SK-MEL-5 (cell line): Measurements from ENCODE around the gene EMP2. TPM values are rescaled to one million over a fixed set of nuclear protein-coding genes. Genes with fewer than 3 reads are reported as not detected.
"Not testable (repeated sequence)": the region's sequence is repeated elsewhere in the genome, so short reads cannot be mapped to it uniquely, and the experiment has no call there.

Experiments
- DNase-seq: peaks from one replicate; pipeline ENCODE4 v3.0.0-alpha.2; 2016; ENCODE audit warnings: low read depth, low spot score
- in situ Hi-C: cut with HindIII; loops from 2 replicates; pipeline ENCODE4 v1.10.0; 2016; ENCODE audit warnings: low sequenced_read_pairs, high pct_unique_total_duplicates, low pct_unique_long_range_greater_than_20kb
- total RNA-seq: library from RNA; depleted of rRNA; stranded (reverse); fragments of >200 nt; shearing (Covaris generic); gene quantifications from 2 replicates; pipeline ENCODE4 v1.2.3, GENCODE V29; 2014

Gene EMP2
- total RNA-seq, 1 experiment from 2014 or later = 61.6 TPM

DNA sequence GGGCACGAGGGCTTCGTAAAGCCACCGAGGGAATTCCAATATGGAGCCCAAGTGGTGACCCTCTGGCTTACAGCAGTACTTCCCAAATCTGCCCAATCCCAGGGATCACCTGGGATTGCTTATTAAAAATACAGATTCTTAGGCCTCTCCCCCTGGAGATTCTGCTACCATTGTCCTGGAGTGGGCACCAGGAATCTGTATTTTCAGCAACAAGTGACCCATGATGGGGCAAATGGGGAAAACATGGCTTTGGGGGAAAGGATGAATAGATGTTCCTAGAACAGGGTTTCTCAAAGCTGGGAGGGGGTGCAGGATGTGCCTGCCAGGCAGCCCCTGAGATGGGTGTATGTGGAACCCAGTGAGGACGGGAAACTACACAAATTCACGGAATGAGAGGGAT lies 40.6 kb downstream of the EMP2 start:
- DNase-seq = no peak
- in situ Hi-C loops = no loop called here

DNA sequence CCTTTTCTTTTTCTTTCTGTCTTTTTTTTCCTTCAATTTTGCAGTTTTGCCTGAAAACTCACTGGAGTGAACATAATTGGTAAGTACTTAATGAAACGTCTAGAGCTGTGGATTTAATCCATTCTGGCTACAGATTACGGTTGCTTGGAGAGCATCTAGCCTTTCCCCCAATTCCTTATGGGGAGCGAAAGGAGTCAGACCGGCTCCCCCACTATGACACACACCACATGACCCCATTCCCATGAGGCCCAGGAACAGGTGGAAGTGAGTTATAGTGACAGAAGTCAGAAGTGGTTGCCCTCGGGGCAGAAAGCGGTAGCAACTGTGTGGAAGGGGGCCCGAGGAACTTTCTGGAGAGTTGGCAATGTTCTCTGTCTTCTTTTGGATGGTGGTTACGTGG lies 41.2 kb downstream of the EMP2 start:
- in situ Hi-C loops = no loop called here
- DNase-seq = no peak

DNA sequence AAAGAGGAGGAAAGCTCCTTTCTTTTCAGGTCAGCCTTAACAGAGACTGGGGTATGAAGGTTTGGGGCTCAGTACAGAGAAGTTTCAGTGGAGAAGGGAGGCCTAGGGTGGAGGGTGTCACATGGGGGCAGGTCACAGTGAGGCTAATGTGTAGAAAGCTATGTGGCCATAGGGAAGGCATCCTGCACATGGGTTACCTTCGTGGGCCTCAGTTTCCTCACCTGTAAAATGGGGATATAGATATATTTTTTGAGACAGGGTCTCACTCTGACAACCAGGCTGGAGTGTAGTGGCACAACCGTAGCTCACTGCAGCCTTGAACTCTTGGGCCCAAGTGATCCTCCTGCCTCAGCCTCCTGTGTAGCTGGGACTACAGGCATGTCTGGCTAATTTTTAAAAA lies 41.8 kb downstream of the EMP2 start:
- DNase-seq = no peak
- in situ Hi-C loops = no loop called here

DNA sequence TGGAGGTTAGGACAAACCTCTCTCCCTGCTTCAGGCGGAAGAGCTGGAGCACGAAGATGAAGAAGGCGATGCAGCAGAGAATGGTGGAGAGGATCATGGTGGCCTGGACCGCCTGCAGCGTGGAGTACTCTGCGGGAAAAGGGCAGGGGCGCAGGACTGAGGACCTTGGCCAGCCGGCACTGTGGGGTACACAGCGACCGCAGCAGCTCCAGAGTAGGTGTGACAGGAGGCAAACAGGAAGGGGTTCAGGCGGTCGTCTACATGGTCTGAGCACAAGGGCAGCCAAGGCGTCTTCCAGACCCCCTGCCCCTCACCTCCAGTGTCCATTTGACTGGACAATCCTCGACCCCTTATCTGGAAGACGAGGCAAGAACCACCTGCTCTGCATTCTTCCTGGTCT lies 42.5 kb downstream of the EMP2 start:
- DNase-seq = no peak
- in situ Hi-C loops = no loop called here

DNA sequence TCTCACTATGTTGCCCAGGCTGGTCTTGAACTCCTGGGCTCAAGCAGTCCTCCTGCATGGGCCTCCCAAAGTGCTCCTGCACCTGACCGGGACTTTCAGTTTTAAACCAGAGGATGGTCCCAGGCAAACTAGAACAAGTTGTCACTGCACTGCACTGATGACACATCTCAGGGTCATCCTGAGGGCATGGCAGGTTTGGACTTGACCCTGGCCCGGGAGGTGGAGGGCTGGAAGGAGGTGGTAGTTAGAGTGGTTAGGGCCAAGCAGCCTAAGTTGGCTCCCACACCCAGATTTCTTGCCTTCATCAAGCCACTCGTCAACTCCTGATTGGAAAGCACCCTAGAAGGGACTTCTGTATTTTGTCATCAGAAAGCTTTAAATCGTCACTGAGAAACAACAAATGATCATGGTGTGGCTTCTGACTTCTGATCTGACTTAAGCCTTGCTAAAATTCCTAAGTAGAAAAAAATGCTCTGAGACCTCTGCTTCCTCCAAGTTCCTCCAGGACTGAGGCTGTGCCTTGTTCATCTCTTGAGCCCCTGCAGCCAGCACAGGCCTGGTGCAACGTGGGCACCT lies 43.5 kb downstream of the EMP2 start:
- DNase-seq = no peak
- in situ Hi-C loops = no loop called here

DNA sequence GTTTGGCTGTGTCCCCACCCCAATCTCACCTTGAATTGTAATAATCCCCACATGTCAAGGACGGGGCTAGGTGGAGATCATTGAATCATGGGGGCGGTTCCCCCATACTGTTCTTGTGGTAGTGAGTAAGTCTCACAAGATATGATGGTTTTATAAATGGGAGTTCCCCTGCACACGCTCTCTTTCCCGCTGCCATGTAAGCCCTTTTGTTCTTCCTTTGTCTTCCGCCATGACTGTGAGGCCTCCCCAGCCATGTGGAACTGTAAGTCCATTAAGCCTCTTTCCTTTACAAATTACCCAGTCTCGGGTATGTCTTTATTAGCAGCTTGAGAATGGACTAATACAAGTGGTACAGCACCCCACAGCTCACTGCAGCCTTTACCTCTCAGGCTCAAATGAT lies 44.1 kb downstream of the EMP2 start:
- DNase-seq, in situ Hi-C loops: not testable (repeated sequence)

DNA sequence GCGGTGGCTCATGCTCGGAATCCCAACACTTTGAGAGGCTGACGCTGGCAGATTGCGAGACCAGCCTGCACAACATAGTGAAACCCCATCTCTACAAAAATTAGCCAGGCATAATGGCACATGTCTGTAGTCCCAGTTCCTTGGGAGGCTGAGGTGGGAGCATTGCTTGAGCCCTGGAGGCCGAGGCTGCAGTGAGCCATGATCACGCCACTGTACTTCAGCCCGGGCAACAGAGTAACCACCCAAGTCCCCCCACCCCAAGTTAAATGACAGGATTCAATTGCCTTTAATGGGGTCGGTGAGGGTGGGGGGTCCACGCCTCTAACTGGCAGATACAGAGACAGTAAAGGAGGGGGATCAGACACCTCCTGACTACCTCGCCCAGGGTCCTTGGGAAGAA lies 44.9 kb downstream of the EMP2 start:
- in situ Hi-C loops = no loop called here
- no peak for DNase-seq

DNA sequence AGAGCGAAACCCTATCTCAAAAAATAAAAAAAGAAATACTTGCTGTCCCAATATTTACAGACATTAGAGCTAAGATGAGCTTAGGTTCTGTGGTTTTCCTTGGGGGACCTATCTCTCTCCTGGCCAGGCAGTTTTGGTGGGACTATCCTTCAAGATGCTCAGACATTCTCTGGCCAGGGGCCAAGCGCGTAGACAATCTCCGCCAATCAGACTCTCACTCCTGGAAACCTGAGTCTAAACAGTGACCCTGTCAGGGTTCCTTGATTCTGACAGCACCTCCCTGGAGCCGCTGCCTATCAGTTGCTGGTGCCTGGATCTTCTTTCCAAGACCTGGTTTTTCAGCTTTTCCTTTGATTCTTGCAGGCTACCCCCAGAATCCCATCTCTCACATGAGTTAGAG lies 45.6 kb downstream of the EMP2 start:
- DNase-seq = no peak
- in situ Hi-C loops = no loop called here

DNA sequence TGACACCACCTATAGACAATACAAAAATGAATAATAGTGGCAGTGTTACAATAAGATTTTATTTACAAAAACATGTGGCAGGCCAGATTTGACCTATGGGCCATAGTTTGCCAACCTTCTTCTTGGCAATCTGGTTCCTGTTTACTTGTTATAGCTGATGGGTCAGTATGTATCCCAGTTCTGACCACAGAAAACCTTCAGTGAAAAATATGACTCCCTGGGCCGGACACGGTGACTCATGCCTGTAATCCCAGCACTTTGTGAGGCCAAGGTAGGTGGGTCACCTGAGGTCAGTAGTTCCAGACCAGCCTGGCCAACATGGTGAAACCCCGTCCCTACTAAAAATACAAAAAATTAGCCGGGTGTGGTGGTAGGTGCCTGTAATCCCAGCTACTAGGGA lies 46.8 kb downstream of the EMP2 start:
- in situ Hi-C loops, DNase-seq: not testable (repeated sequence)

DNA sequence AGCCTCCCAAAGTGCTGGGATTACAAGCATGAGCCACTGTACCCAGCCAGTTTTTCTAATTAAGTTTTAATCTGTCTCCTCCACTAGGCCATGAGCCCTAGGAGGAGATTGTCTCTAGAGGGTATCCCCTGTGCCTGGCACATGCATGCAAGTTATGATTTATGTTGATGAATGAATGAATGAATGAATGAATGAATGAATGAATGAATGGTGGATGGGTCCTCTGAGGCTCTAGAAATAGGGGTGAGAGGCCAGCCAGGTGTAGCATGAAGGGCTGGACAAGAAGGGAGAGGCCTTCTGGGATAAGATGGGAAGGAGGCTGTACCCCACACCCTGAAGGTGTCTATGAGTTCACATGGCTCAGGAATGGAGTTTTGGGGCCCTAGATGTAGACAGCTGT lies 48.8 kb downstream of the EMP2 start:
- no peak for DNase-seq
- in situ Hi-C loops = no loop called here

DNA sequence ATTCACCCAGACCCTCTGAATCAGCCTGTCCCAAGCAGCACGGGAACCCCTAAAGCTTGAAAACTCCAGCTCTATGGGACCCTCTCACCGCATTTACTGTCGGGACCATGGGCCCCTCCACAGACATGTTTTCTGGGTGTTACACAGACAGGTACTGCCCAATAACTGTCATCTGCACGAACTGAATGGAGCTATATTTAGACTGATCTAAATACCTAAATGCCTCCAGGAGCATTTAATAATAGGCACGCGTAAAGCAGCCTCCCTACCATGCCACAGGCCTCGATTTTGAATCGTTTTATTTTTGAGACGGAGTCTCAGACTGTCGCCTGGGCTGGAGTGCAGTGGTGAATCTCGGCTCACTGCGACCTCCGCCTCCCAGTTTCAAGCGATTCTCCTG lies 49.7 kb downstream of the EMP2 start:
- in situ Hi-C loops = no loop called here
- DNase-seq = no peak

DNA sequence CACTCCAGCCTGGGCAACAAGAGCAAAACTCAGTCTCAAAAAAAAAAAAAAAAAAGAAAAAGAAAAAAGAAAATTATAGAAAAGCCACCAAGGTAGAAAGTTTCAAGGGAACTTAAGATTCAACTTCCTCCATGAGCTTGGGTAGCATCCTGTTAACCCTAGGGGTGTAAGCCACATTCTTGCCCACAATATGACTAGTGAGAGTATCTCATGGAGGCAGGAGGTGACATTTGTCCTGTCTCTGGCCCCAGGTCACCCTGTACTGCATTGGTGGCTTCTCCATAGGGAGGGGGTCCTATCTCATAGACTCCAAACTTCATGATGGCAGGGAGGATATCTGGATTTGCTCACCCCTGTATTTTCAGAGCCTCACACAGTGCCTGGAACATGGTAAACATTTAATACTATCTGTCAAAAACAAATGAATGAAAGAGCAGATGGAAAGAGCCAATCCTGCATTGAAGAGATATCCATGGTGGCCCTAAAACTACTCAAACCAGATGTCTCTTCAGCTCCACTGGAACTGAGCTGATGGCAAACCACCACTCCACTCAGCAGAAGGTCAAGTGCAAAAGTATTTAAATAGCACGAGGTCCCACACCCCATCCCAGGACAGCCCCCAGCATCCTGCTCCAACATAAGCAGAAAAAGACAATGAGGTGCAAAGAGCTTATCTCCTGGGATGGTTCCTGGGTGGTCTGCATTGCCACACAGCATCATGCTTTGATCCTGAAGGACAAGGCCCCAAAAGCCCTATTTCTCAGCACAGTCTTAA lies 50.3 kb downstream of the EMP2 start:
- in situ Hi-C loops = no loop called here

DNA sequence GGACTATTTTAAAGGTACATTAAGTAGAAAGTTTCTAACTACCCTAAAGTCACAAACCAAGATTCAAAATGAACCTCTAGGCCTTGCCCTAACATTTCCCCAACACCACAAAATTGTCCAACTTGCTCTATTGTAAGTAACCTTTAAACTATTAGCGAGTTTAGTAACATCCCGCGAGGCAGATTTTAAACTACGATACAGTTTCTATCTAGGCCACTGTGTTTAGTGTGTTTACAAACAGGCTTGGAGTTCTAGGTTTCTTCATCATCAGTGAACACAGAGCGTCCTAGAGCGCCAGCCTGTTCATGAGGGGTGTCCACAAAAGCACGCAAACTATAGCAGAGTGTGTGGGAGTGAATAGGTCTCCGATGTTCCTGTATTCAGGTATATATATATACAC lies 51.8 kb downstream of the EMP2 start:
- no peak for DNase-seq
- in situ Hi-C loops = no loop called here

More for the DNA sequence above, 50.3 kb downstream of the EMP2 start:
- no peak for DNase-seq

DNA sequence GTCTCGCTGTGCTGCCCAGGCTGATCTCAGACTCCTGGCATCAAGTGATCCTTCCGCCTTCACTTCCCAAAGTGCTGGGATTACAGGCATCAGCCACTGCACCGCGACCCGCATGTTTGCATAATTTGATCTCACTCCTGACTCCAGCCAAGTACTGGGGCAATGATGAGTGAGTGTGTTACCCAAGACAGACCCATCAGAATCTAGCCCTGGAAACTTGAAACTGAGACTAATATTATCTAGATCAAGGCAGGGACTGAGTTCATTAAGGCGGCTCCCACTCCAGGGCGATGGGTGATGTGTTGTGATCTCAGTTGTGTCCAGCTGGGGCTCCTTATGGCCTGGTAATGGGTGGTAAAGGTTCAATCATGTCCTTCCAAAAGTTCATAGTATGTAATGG lies 53.4 kb downstream of the EMP2 start:
- in situ Hi-C loops = no loop called here
- no peak for DNase-seq

DNA sequence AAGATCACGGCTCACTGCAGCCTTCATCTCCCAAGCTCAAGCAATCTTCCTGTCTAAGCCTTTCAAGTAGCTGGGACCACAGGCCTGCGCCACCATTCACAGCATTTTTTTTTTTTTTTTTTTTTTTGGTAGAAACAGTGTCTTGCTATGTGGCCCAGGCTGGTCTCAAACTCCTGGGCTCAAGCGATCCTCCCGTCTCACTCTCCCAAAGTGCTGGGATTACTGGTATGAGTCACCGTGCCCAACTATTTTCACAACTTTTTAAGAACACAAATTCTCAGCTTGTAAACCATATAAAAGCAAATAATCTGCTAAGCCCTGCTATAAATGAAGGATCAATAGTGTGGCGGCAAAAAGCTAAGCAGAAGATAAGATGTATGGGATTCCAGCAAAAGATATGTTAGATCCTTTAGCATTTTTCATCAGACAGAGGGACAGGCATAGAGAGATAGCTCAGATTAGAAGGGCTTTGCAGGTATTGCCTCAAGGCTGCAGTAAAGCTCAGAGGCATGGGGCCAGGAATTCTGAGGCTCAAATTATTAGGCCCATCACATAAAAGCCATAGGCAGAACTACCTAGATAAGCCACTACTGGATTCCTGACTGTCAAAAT lies 55.1 kb downstream of the EMP2 start:
- in situ Hi-C loops = no loop called here
- DNase-seq = no peak

DNA sequence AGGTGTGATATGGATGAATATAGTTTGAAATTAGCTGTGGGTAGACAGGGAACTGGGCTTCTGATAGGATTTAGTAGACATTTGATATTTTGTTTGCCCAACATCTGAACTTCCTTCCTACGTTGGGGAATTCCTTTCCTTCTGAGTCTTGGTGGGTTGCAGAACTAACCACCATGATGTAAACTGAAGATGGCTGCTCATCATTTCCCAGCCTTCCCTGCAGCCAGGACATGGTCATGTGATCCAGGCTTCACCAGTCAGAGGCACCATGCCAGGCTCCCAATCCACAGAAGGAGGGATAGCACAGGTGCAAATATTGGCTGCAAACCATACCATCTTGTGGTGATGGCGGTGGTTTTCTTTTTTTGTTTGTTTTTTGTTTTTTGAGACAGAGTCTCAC lies 57.4 kb downstream of the EMP2 start:
- in situ Hi-C loops = no loop called here
- peak; percentile 5 for DNase-seq

DNA sequence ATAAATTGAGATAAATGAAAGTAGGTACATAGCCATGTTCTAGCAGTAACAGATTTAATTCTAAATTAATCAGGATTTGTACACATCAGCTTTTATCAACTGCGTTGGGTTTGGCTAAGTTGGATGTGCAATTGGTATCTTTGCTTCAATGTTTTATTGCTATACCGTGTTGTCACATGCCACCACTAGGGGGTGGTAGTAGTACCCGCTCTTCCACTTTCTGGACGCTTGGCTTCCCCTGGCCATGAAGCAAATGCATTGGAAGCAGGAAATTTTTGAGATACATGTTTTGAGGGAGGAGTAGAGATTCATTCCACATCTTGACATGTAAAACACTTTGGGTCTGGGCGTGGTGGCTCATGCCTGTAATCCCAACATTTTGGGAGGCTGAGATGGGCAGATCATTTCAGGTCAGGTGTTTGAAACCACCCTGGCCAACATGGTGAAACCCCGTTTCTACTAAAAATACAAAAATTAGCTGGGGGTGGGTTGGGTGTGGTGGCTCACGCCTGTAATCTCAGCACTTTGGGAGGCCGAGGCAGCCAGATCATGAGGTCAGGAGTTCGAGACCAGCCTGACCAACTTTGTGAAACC lies 58.6 kb downstream of the EMP2 start:
- peak; percentile 72 for DNase-seq
- in situ Hi-C loops = no loop called here

DNA sequence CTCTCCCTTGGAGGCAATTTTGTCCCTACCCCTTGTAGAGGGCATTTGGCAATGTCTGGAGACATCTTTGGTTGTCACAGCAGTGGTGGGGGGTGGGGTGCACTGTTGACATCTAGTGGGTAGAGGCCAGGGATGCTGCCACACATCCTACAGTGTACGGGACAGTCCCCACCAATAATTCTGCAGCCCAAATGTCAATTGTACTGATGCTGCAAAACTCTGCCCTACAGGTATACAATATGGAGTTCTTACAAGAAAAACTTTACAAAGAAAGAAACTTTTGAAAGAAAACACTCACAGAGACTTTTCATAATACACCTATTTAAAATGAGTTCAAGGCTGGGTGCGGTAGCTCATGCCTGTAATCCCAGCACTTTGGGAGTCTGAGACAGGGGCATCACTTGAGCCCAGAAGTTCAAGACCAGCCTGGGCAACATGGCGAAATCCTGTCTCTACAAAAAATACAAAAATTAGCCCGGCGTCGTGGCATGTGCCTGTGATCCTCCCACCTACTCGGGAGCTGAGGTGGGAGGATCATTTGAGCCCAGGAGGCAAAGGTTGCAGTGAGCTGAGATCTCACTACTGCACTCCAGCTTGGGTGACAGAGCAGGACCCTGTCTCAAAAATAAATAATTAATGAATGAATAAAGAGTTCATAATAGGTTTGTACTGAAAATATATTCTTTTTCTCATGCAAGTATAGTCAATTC lies 59.4 kb downstream of the EMP2 start:
- in situ Hi-C loops = no loop called here
- DNase-seq = no peak
